ENCODE measurements around the gene CKAP5. TPM values are rescaled to one million over a fixed set of nuclear protein-coding genes. Genes with fewer than 3 reads are reported as not detected.

CKAP5 gene
- total RNA-seq, 4 donors from 2014 or later: 29.9 to 59.2 (median 38.9) TPM

- WGBS: 93% methylated on average over 2 of the region's 2 CpGs
- TF ChIP-seq POLR2AphosphoS5 (IDR thresholded peaks at IDR 0.05): no peak
- TF ChIP-seq POLR2A (IDR thresholded peaks at IDR 0.05): no peak
- TF ChIP-seq EP300 (IDR thresholded peaks at IDR 0.05): no peak
- TF ChIP-seq, protein P1, sequence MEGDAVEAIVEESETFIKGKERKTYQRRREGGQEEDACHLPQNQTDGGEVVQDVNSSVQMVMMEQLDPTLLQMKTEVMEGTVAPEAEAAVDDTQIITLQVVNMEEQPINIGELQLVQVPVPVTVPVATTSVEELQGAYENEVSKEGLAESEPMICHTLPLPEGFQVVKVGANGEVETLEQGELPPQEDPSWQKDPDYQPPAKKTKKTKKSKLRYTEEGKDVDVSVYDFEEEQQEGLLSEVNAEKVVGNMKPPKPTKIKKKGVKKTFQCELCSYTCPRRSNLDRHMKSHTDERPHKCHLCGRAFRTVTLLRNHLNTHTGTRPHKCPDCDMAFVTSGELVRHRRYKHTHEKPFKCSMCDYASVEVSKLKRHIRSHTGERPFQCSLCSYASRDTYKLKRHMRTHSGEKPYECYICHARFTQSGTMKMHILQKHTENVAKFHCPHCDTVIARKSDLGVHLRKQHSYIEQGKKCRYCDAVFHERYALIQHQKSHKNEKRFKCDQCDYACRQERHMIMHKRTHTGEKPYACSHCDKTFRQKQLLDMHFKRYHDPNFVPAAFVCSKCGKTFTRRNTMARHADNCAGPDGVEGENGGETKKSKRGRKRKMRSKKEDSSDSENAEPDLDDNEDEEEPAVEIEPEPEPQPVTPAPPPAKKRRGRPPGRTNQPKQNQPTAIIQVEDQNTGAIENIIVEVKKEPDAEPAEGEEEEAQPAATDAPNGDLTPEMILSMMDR (IDR thresholded peaks at IDR 0.05): no peak
- Histone ChIP-seq H3K36me3 (peaks cover 52% of the 10 kb centered on the region), H3K27me3 (no peaks in the 10 kb centered on the region), H3K4me3 (no peak overlapping the region), H3K4me1 (peaks cover 16% of the 10 kb centered on the region), H3K27ac (no peak overlapping the region), H3K9me3 (no peaks in the 10 kb centered on the region)
- DNase-seq (ENCODE audit: low spot score in 2 of 2): no peak
Measured at GRCh38 chr11:46892109-46892508, 46.0 kb upstream of the CKAP5 start.

DNA sequence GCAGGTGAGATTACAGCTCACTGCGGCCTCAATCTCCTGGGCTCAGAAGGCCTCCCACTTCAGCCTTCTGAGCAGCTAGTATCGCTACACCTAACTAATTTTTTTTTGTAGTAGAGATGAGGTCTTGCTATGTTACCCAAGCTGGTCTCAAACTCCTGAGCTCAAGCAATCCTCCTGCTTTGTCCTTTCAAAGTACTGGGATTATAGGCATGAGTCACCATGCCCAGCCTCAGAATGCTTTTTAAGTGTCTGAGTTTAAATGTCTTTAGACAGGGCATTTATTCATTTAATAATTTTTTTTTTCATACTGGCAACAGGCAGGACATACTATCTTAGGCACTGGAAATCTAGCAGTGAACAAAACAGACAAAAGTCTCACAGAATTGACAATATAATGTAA lies 44.6 kb upstream of the CKAP5 start:
- WGBS: 92% methylated on average over 2 of the region's 2 CpGs
- TF ChIP-seq POLR2AphosphoS5 (IDR thresholded peaks at IDR 0.05) (no peak), EP300 (IDR thresholded peaks at IDR 0.05) (no peak), POLR2A (IDR thresholded peaks at IDR 0.05) (no peak)
- TF ChIP-seq, protein P1 (IDR thresholded peaks at IDR 0.05): no peak
- no peak for DNase-seq (ENCODE audit: low spot score in 2 of 2)
- Histone ChIP-seq H3K36me3 (peaks cover 59% of the 10 kb centered on the region), H3K9me3 (no peaks in the 10 kb centered on the region), H3K27ac (no peak overlapping the region), H3K27me3 (no peaks in the 10 kb centered on the region), H3K4me3 (no peak overlapping the region), H3K4me1 (peaks cover 2% of the 10 kb centered on the region)

DNA sequence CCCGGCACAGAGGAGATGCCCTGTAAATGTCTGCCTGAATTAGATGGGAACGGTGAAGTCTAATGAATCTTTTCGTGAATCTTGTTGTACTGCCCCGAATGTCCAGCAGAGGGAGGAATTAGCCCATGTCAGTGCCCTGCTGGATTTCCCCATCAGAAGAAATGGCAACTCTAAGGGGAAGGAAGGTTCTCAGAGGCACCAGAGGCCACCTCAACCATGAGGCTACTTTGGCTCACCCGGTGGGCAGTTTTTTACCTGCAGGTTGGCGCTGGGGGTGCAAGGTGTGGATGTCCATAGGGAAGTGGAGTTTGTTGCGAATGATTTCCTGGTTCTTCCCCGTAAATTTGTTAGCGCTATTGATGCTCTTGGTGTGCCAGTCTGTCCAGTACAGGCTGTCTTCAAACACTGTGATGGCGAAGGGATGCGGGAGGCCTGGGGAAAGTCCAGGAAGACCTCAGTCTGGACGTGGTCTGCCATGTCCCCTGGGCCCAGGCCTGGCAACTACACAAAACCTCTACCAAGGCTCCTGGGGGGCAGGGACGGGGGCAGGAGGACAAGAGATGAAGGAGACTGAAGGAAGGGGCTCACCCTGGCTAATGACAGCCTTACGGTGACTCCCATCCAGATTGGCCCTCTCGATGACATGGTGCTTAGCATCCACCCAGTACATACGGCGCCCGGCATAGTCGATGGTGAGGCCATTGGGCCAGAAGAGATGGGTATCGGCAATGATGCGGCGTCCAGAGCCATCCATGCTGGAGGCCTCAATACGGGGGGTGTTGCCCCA lies 43.8 kb upstream of the CKAP5 start:
- no peak overlapping the region for H3K27ac ChIP-seq
- peak in 1 of 2 donors; percentile 80 for DNase-seq (ENCODE audit: low spot score in 2 of 2)
- no peaks in the 10 kb centered on the region for H3K4me1 ChIP-seq
- WGBS: 66% methylated on average over 23 of the region's 23 CpGs
- H3K36me3 ChIP-seq: peaks cover 59% of the 10 kb centered on the region
- H3K4me3 ChIP-seq: no peak overlapping the region
- H3K9me3 ChIP-seq: no peaks in the 10 kb centered on the region
- TF ChIP-seq, protein P1 (IDR thresholded peaks at IDR 0.05): peak; percentile 74 to 91
- TF ChIP-seq POLR2AphosphoS5 (IDR thresholded peaks at IDR 0.05) (no peak), POLR2A (IDR thresholded peaks at IDR 0.05) (no peak), EP300 (IDR thresholded peaks at IDR 0.05) (no peak)
- H3K27me3 ChIP-seq: no peaks in the 10 kb centered on the region

DNA sequence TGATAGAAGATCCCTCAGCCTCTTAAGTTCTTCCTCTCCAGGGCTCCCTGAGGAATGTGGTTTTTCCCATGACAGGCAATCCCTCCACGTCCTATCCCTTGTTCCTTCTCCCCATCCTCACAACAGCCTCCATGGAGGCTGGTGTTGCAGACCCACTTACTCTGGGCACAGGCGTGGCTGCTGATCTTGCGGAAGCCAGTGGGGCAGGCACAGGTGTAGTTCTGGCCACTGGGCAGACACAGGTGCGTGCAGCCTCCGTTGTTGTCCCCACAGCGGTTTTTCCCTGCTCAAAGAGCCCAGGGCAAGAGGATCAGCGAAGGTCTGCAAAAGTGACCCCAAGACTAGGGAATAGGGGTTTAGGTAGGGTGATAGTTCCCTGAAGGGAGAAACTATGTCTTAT lies 43.2 kb upstream of the CKAP5 start:
- H3K9me3 ChIP-seq: no peaks in the 10 kb centered on the region
- H3K27me3 ChIP-seq: no peaks in the 10 kb centered on the region
- H3K4me3 ChIP-seq: no peak overlapping the region
- peaks cover 56% of the 10 kb centered on the region for H3K36me3 ChIP-seq
- TF ChIP-seq POLR2A (IDR thresholded peaks at IDR 0.05) (no peak), POLR2AphosphoS5 (IDR thresholded peaks at IDR 0.05) (no peak), EP300 (IDR thresholded peaks at IDR 0.05) (no peak)
- TF ChIP-seq, protein P1 (IDR thresholded peaks at IDR 0.05): no peak
- H3K4me1 ChIP-seq: no peaks in the 10 kb centered on the region
- 79% methylated on average over 7 of the region's 7 CpGs for WGBS
- no peak for DNase-seq (ENCODE audit: low spot score in 2 of 2)
- no peak overlapping the region for H3K27ac ChIP-seq

DNA sequence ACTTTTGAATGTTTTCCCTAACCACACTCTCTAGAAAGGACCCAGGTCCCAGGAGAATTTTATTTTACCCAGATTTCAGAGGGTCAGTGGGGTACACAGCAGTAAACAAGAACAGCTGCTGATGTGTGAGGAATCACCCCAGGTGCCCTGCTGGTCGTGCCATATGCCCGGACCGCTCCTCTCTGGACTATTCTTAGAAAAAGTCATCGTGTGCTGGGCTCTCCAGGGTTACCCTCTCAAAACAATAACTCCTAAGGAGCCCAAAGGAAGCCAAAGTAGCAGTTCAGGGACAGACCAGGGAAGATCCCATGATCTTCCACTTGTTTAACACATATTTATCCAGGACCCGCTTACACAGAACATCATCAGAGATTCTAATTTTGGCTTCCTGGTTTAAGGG lies 42.6 kb upstream of the CKAP5 start:
- Histone ChIP-seq H3K27me3 (no peaks in the 10 kb centered on the region), H3K4me3 (no peak overlapping the region), H3K36me3 (peaks cover 57% of the 10 kb centered on the region), H3K4me1 (no peaks in the 10 kb centered on the region), H3K9me3 (no peaks in the 10 kb centered on the region), H3K27ac (no peak overlapping the region)
- WGBS: 91% methylated on average over 5 of the region's 5 CpGs
- no peak for DNase-seq (ENCODE audit: low spot score in 2 of 2)
- TF ChIP-seq, protein P1 (IDR thresholded peaks at IDR 0.05): no peak
- TF ChIP-seq POLR2AphosphoS5 (IDR thresholded peaks at IDR 0.05) (no peak), EP300 (IDR thresholded peaks at IDR 0.05) (no peak)

All from suprapubic skin (tissue), 4 donors.